ENCODE measurements around the gene STK40.
A peak's percentile ranks its signal among the peaks of the same experiment; 100 is the strongest.

STK40 gene

GRCh38 chr1:36342426-36343185 is 43.1 kb downstream of the STK40 start:
- no peaks in the 10 kb centered on the region for H3K27me3 ChIP-seq (replicated peaks in 2 of 5; ENCODE audit: control insufficient read depth in 4 of 5, insufficient read depth in 5 of 5, low read length in 4 of 5)
- H3K36me3 ChIP-seq (ENCODE audit: control insufficient read depth in 4 of 4, insufficient read depth in 4 of 4, low read length in 3 of 4) = peaks cover 13 to 70% (median 44%) of the 10 kb centered on the region in 4 experiments
- 89% methylated on average over 3 of the region's 10 CpGs for WGBS (ENCODE audit: insufficient coverage)
- no peak overlapping the region for H3K4me3 ChIP-seq (ENCODE audit: control insufficient read depth in 1 of 7, extremely low read depth in 1 of 7, insufficient read depth in 4 of 7, low read depth in 2 of 7, low read length in 6 of 7)
- ChIA-PET CTCF (interaction anchor here (0.7 to 8.9 kb wide), 30 partner anchors 9 to 155 kb away, joined by 3 to 86 read pairs (median 5); partner anchors contain the start of genes LSM10, MRPS15 and STK40), POLR2A (interaction anchor here (0.7 to 1.4 kb wide), 2 partner anchors 26 to 28 kb away, joined by 3 to 5 read pairs; no protein-coding TSS in a partner anchor)
- DNase-seq = peak; percentile 52 to 67 (median 53)
- H3K4me1 ChIP-seq (ENCODE audit: control extremely low read depth in 1 of 4, control insufficient read depth in 4 of 4, insufficient read depth in 4 of 4, low read length in 3 of 4) = peaks cover 0 to 14% (median 8%) of the 10 kb centered on the region in 4 experiments
- no peaks in the 10 kb centered on the region for H3K9me3 ChIP-seq (ENCODE audit: control extremely low read depth in 1 of 5, control insufficient read depth in 4 of 5, insufficient read depth in 2 of 5, low read depth in 1 of 5, low read length in 4 of 5)
- H3K27ac ChIP-seq (ENCODE audit: insufficient read depth in 1 of 2, low read depth in 1 of 2, low read length in 2 of 2, poor library complexity in 1 of 2, severe bottlenecking in 2 of 2) = no peak overlapping the region

DNA sequence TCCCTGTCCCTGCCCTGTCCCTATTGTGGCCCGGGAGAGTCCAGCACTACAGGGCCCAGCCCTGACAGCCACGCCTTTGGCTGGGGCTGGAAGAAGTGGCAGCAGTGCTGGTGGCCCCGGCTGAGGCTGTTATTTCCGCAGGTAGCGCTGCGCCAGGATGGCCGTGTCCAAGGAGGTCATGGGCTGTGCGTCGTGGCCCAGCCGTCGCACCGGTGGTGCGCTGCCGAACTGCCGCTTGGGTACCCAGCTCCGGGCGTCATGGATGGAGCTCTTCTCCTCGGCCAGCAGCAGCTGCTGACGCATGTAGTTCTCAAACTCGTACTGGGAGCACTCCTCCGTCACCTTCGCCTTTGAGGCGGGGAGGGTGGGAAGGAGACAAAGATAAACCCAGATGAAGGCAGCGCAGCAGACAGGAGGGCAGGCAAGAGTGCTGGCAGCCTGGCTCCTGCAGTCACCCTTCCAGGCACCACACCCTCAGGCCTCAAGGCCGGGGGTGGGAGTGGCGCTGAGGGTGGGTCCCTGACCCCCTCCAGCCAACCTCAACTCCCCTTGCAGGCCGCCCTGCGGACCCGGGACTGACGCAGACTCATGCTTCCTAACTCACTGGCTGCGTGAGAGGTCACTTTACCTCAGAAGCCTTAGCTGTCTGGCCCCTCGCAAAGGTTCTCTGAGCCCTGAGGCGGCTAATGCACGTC is 44.0 kb downstream of the STK40 start:
- H3K4me3 ChIP-seq (ENCODE audit: control insufficient read depth in 1 of 7, extremely low read depth in 1 of 7, insufficient read depth in 4 of 7, low read depth in 2 of 7, low read length in 6 of 7) = no peak overlapping the region
- POLR2A ChIA-PET = interaction anchor here (1.0 to 1.4 kb wide), 2 partner anchors 27 to 80 kb away, joined by 3 to 5 read pairs; no protein-coding TSS in a partner anchor
- H3K36me3 ChIP-seq (ENCODE audit: control insufficient read depth in 4 of 4, insufficient read depth in 4 of 4, low read length in 3 of 4) = peaks cover 13 to 63% (median 39%) of the 10 kb centered on the region in 4 experiments
- CTCF ChIA-PET = interaction anchor here (0.7 to 8.9 kb wide), 26 partner anchors 8 to 154 kb away, joined by 3 to 86 read pairs (median 6); partner anchors contain the start of genes LSM10, MRPS15, SH3D21 and STK40
- H3K4me1 ChIP-seq (ENCODE audit: control extremely low read depth in 1 of 4, control insufficient read depth in 4 of 4, insufficient read depth in 4 of 4, low read length in 3 of 4) = peaks cover 0 to 14% (median 8%) of the 10 kb centered on the region in 4 experiments
- no peaks in the 10 kb centered on the region for H3K9me3 ChIP-seq (ENCODE audit: control extremely low read depth in 1 of 5, control insufficient read depth in 4 of 5, insufficient read depth in 2 of 5, low read depth in 1 of 5, low read length in 4 of 5)
- 97% methylated on average over 24 of the region's 34 CpGs for WGBS (ENCODE audit: insufficient coverage)
- H3K27me3 ChIP-seq (replicated peaks in 2 of 5; ENCODE audit: control insufficient read depth in 4 of 5, insufficient read depth in 5 of 5, low read length in 4 of 5) = no peaks in the 10 kb centered on the region
- DNase-seq = no peak
- no peak overlapping the region for H3K27ac ChIP-seq (ENCODE audit: insufficient read depth in 1 of 2, low read depth in 1 of 2, low read length in 2 of 2, poor library complexity in 1 of 2, severe bottlenecking in 2 of 2)

DNA sequence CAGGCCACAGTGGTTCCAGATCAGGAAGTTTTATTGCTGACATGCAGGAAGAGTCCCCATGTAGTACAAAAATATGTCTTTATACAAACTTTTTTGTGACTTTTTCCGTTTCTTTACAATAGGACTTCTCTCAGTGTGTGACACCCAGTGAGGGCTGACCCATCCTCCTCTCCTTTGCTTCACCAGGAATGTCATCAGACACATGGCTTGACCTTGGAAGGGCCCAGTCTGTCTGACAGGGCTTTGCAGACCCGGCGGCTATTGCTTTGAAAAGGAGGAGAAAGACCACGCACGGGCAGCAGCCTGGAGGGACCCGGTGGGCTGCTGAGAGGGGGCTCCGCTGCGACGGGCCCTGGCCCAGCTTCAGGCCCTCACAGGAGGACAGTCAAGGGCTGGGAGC is 46.1 kb downstream of the STK40 start:
- Histone ChIP-seq H3K4me1 (ENCODE audit: control extremely low read depth in 1 of 4, control insufficient read depth in 4 of 4, insufficient read depth in 4 of 4, low read length in 3 of 4) (peaks cover 0 to 14% (median 8%) of the 10 kb centered on the region in 4 experiments), H3K9me3 (ENCODE audit: control extremely low read depth in 1 of 5, control insufficient read depth in 4 of 5, insufficient read depth in 2 of 5, low read depth in 1 of 5, low read length in 4 of 5) (no peaks in the 10 kb centered on the region), H3K27ac (ENCODE audit: insufficient read depth in 1 of 2, low read depth in 1 of 2, low read length in 2 of 2, poor library complexity in 1 of 2, severe bottlenecking in 2 of 2) (no peak overlapping the region), H3K36me3 (ENCODE audit: control insufficient read depth in 4 of 4, insufficient read depth in 4 of 4, low read length in 3 of 4) (peaks cover 10 to 46% (median 24%) of the 10 kb centered on the region in 4 experiments), H3K4me3 (ENCODE audit: control insufficient read depth in 1 of 7, extremely low read depth in 1 of 7, insufficient read depth in 4 of 7, low read depth in 2 of 7, low read length in 6 of 7) (no peak overlapping the region), H3K27me3 (replicated peaks in 2 of 5; ENCODE audit: control insufficient read depth in 4 of 5, insufficient read depth in 5 of 5, low read length in 4 of 5) (no peaks in the 10 kb centered on the region)
- POLR2A ChIA-PET = no interaction called here
- no peak for DNase-seq
- CTCF ChIA-PET = interaction anchor here (6.3 to 8.9 kb wide), 2 partner anchors 78 to 85 kb away, joined by 72 to 86 read pairs; no protein-coding TSS in a partner anchor
- 86% methylated on average over 8 of the region's 9 CpGs for WGBS (ENCODE audit: insufficient coverage)

GRCh38 chr1:36339215-36339614 is 46.5 kb downstream of the STK40 start:
- no peaks in the 10 kb centered on the region for H3K27me3 ChIP-seq (replicated peaks in 2 of 5; ENCODE audit: control insufficient read depth in 4 of 5, insufficient read depth in 5 of 5, low read length in 4 of 5)
- CTCF ChIA-PET = interaction anchor here (1.6 kb wide), 1 partner anchor 85 kb away, joined by 5 read pairs; no protein-coding TSS in a partner anchor
- H3K36me3 ChIP-seq (ENCODE audit: control insufficient read depth in 4 of 4, insufficient read depth in 4 of 4, low read length in 3 of 4) = peaks cover 7 to 42% (median 22%) of the 10 kb centered on the region in 4 experiments
- POLR2A ChIA-PET = no interaction called here
- DNase-seq = no peak
- peaks cover 0 to 14% (median 8%) of the 10 kb centered on the region in 4 experiments for H3K4me1 ChIP-seq (ENCODE audit: control extremely low read depth in 1 of 4, control insufficient read depth in 4 of 4, insufficient read depth in 4 of 4, low read length in 3 of 4)
- H3K9me3 ChIP-seq (ENCODE audit: control extremely low read depth in 1 of 5, control insufficient read depth in 4 of 5, insufficient read depth in 2 of 5, low read depth in 1 of 5, low read length in 4 of 5) = no peaks in the 10 kb centered on the region
- 56% methylated on average over 7 of the region's 7 CpGs for WGBS (ENCODE audit: insufficient coverage)
- H3K27ac ChIP-seq (ENCODE audit: insufficient read depth in 1 of 2, low read depth in 1 of 2, low read length in 2 of 2, poor library complexity in 1 of 2, severe bottlenecking in 2 of 2) = no peak overlapping the region
- H3K4me3 ChIP-seq (ENCODE audit: control insufficient read depth in 1 of 7, extremely low read depth in 1 of 7, insufficient read depth in 4 of 7, low read depth in 2 of 7, low read length in 6 of 7) = no peak overlapping the region

DNA sequence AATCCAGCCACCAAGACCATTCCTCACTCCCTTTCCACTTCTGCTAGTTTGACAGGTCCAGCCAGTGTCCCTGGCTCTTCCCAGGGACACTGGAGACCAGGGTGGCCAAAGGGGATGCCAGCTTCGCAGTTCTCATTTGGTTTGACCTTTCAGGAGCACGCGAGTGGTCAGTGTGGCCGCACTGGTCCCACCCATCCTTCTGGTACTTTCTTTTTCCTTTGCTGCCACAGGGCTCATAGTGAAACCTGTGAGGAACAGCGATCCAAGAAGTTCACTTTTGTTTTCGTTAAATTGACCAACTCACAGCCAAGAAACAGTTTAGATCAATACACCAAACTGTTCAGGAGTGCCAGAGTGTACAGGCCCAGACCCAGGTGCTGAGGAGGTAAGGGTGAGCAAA is 47.9 kb downstream of the STK40 start:
- POLR2A ChIA-PET = no interaction called here
- WGBS (ENCODE audit: insufficient coverage) = 100% methylated on average over 3 of the region's 6 CpGs
- Histone ChIP-seq H3K27me3 (replicated peaks in 2 of 5; ENCODE audit: control insufficient read depth in 4 of 5, insufficient read depth in 5 of 5, low read length in 4 of 5) (no peaks in the 10 kb centered on the region), H3K4me1 (ENCODE audit: control extremely low read depth in 1 of 4, control insufficient read depth in 4 of 4, insufficient read depth in 4 of 4, low read length in 3 of 4) (peaks cover 0 to 12% (median 8%) of the 10 kb centered on the region in 4 experiments), H3K4me3 (ENCODE audit: control insufficient read depth in 1 of 7, extremely low read depth in 1 of 7, insufficient read depth in 4 of 7, low read depth in 2 of 7, low read length in 6 of 7) (no peak overlapping the region), H3K27ac (ENCODE audit: insufficient read depth in 1 of 2, low read depth in 1 of 2, low read length in 2 of 2, poor library complexity in 1 of 2, severe bottlenecking in 2 of 2) (no peak overlapping the region), H3K9me3 (ENCODE audit: control extremely low read depth in 1 of 5, control insufficient read depth in 4 of 5, insufficient read depth in 2 of 5, low read depth in 1 of 5, low read length in 4 of 5) (no peaks in the 10 kb centered on the region), H3K36me3 (ENCODE audit: control insufficient read depth in 4 of 4, insufficient read depth in 4 of 4, low read length in 3 of 4) (peaks cover 0 to 29% (median 14%) of the 10 kb centered on the region in 4 experiments)
- CTCF ChIA-PET = interaction anchor here (1.6 kb wide), 1 partner anchor 87 kb away, joined by 5 read pairs; no protein-coding TSS in a partner anchor
- DNase-seq = no peak

DNA sequence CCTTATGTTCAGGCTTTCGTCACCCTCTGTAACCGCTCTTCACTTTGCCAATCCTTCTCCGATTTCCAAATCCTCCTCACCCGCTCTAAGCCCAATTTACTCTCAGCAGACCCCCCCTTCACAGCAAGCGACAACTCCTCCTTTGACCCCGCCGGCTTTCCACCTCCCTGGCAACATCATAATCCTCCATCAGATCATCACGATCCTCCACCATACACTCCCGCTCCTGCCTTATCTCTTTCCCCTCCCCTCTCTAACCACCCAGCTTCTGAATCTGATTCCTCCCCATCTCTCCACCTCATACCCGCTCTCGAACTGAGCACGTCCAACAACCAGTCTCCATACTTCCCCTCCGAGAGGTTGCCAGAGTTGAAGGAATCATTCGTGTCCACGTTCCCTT is 54.8 kb downstream of the STK40 start:
- no peak for DNase-seq
- ChIA-PET CTCF (interaction anchor here (1.3 to 2.0 kb wide), 2 partner anchors 12 to 67 kb away, joined by 3 to 7 read pairs; partner anchors contain the start of gene LSM10), POLR2A (no interaction called here)
- WGBS (ENCODE audit: insufficient coverage) = 95% methylated on average over 15 of the region's 15 CpGs
- H3K4me1 ChIP-seq (ENCODE audit: control extremely low read depth in 1 of 4, control insufficient read depth in 4 of 4, insufficient read depth in 4 of 4, low read length in 3 of 4) = peaks cover 0 to 32% (median 29%) of the 10 kb centered on the region in 4 experiments
- no peak overlapping the region for H3K27ac ChIP-seq (ENCODE audit: insufficient read depth in 1 of 2, low read depth in 1 of 2, low read length in 2 of 2, poor library complexity in 1 of 2, severe bottlenecking in 2 of 2)
- no peaks in the 10 kb centered on the region for H3K36me3 ChIP-seq (ENCODE audit: control insufficient read depth in 4 of 4, insufficient read depth in 4 of 4, low read length in 3 of 4)
- H3K9me3 ChIP-seq (ENCODE audit: control extremely low read depth in 1 of 5, control insufficient read depth in 4 of 5, insufficient read depth in 2 of 5, low read depth in 1 of 5, low read length in 4 of 5) = no peaks in the 10 kb centered on the region
- no peak overlapping the region for H3K4me3 ChIP-seq (ENCODE audit: control insufficient read depth in 1 of 7, extremely low read depth in 1 of 7, insufficient read depth in 4 of 7, low read depth in 2 of 7, low read length in 6 of 7)
- H3K27me3 ChIP-seq (replicated peaks in 2 of 5; ENCODE audit: control insufficient read depth in 4 of 5, insufficient read depth in 5 of 5, low read length in 4 of 5) = no peaks in the 10 kb centered on the region
